Epithelial cell of proximal tubule (primary cell): ENCODE data around the gene ZMIZ1. TPM values are rescaled to one million over a fixed set of nuclear protein-coding genes. Genes with fewer than 3 reads are reported as not detected.

ENCODE experiments used
- DNase-seq: peaks from one replicate; pipeline ENCODE4 v3.0.0-alpha.2; 2011; ENCODE audit warnings: low read depth
- H3K4me3 ChIP-seq: 2 replicates; pipeline ENCODE4 v1.5.1; 2011; ENCODE audit warnings: low read depth, mild to moderate bottlenecking, low read length
- CTCF ChIP-seq: conservative IDR thresholded peaks from 2 replicates; pipeline ENCODE4 v1.5.1; 2012; ENCODE audit warnings: low read depth, mild to moderate bottlenecking, low read length
- total RNA-seq: library from RNA; depleted of rRNA; stranded (reverse); fragments of >200 nt; gene quantifications from 2 replicates; pipeline ENCODE4 v1.2.3, GENCODE V29; 2015

ZMIZ1 gene
- total RNA-seq, 1 donor from 2014 or later: 21.4 TPM

- no peak overlapping the region for H3K4me3 ChIP-seq
- DNase-seq: no peak
- no peak for TF ChIP-seq CTCF
These were observed 253.2 kb downstream of the ZMIZ1 start for GRCh38 chr10:79321951-79322350.

GRCh38 chr10:79322616-79323543 lies 254.1 kb downstream of the ZMIZ1 start:
- no peak for DNase-seq
- no peak for TF ChIP-seq CTCF
- no peak overlapping the region for H3K4me3 ChIP-seq

GRCh38 chr10:79323602-79324001 lies 254.8 kb downstream of the ZMIZ1 start:
- H3K4me3 ChIP-seq: no peak overlapping the region
- no peak for DNase-seq
- TF ChIP-seq CTCF: no peak

- DNase-seq: no peak
- no peak for TF ChIP-seq CTCF
- no peak overlapping the region for H3K4me3 ChIP-seq
These were observed 255.4 kb downstream of the ZMIZ1 start for GRCh38 chr10:79324032-79324695.

- TF ChIP-seq CTCF: no peak
- no peak for DNase-seq
- no peak overlapping the region for H3K4me3 ChIP-seq
These were observed 257.8 kb downstream of the ZMIZ1 start for GRCh38 chr10:79326361-79327089.

GRCh38 chr10:79327090-79327457 lies 258.3 kb downstream of the ZMIZ1 start:
- TF ChIP-seq CTCF: no peak
- no peak overlapping the region for H3K4me3 ChIP-seq
- no peak for DNase-seq
